Ammon's horn (tissue), 1 donor: ENCODE measurements around the gene USP3.
"Not testable (repeated sequence)": the region's sequence is repeated elsewhere in the genome, so short reads cannot be mapped to it uniquely, and the experiment has no call there.

Source experiments
- DNase-seq: peaks from one replicate; pipeline ENCODE4 v3.0.0-alpha.2; 2016; ENCODE audit warnings: low spot score

The USP3 gene

GRCh38 chr15:63610209-63610841 is 105.9 kb downstream of the USP3 start:
- DNase-seq, result peak; percentile 92

GRCh38 chr15:63611177-63611576 is 106.8 kb downstream of the USP3 start:
- no peak for DNase-seq

- DNase-seq, result no peak
Measured at GRCh38 chr15:63612300-63612699, 107.9 kb downstream of the USP3 start.

DNA sequence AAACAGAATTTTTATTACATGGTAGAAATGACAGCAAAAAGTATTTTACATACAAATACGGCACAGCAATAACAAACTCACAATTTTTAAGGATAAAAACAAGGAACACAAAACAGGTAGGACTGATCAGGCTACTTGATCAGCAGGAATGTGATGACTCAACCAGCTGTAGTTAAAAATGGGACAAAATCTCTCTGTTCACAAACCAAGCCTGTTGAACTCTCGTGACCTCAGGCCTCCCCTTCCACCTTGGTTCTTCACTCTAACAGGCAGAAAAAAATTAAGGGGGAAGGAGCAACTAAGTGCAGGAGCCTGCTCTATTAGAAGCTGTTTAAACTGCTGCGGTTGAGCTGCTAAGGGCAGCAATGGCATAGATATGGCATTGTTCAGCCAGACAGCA is 111.5 kb downstream of the USP3 start:
- no peak for DNase-seq

DNA sequence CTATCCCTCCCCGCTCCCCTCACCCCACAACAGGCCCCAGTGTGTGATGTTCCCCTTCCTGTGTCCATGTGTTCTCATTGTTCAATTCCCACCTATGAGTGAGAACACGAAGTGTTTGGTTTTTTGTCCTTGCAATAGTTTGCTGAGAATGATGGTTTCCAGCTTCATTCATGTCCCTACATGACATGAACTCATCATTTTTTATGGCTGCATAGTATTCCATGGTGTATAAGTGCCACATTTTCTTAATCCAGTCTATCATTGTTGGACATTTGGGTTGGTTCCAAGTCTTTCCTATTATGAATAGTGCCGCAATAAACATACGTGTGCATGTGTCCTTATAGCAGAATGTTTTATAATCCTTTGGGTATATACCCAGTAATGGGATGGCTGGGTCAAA is 112.8 kb downstream of the USP3 start:
- not testable (repeated sequence) for DNase-seq

DNA sequence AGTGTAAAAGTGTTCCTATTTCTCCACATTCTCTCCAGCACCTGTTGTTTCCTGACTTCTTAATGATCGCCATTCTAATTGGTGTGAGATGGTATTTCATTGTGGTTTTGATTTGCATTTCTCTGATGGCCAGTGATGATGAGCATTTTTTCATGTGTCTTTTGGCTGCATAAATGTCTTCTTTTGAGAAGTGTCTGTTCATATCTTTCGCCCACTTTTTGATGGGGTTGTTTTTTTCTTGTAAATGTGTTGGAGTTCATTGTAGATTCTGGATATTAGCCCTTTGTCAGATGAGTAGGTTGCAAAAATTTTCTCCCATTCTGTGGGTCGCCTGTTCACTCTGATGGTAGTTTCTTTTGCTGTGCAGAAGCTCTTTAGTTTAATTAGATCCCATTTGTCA is 113.2 kb downstream of the USP3 start:
- DNase-seq, result not testable (repeated sequence)

DNA sequence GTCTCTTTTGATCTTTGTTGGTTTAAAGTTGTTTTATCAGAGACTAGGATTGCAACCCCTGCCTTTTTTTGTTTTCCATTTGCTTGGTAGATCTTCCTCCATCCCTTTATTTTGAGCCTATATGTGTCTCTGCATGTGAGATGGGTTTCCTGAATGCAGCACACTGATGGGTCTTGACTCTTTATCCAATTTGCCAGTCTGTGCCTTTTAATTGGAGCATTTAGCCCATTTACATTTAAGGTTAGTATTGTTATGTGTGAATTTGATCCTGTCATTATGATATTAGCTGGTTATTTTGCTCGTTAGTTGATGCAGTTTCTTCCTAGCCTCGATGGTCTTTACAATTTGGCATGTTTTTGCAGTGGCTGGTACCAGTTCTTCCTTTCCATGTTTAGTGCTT is 116.4 kb downstream of the USP3 start:
- not testable (repeated sequence) for DNase-seq

GRCh38 chr15:63623232-63623969 is 119.0 kb downstream of the USP3 start:
- DNase-seq, result no peak

GRCh38 chr15:63626955-63627354 is 122.6 kb downstream of the USP3 start:
- no peak for DNase-seq

DNA sequence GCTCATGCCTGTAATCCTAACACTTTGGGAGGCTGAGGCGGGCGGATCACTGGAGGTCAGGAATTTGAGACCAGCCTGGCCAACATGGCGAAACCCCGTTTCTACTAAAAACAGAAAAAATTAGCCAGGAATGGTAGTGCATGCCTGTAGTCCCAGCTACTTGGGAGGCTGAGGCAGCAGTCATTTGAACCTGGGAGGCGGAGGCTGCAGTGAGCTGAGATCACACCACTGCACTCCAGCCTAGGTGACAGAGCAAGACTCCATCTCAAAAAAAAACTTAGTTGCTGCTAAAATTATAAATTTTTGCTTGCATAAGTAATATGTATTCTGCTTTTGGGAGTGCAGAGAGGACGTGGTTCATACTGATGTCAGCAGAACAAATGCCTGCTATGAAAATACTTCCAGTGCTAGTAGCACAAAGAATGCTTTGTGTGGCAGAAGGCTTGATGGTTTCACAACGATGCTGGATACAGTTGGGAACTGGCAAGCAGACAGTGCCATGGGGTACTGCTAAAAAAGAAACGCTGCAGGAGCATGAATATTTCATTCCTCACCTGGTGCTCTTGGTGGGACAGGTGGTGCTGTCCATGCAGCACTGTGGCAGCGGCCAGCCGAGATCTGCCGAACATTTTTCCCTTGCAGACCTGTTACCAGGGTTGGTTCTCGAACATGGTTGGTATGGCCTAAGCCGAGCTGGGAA is 123.9 kb downstream of the USP3 start:
- DNase-seq, result peak; percentile 90

DNA sequence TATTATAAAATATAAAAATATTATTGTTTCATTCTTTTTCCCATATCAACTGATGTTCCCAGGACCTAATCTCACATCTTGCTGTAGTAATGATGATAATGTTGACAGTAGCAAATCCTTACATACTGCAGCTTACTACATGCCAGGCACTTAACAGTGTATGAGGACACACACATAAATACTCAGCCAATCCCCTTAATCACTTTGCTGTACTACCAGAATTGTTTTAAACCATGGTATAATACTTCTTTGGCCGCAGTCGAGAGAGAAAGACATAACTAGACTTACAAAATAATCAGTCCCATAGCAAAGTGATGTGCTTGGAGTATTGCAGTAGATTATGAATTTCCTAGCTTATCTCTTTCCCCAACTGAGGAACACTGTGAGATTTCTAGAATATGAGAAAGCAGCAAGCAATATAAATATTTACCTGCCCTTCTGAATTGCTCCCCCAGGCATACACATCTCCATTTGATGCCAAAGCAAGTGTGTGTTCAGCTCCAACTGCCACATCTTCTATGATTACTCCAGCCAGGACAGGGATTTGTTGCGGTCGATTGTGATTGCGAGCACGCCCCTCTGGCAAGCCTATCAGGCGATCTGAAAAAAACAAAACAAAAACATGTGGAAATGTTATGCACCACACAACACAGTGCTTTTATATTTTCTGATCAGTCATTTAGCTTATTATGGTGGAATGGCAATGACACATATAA is 125.8 kb downstream of the USP3 start:
- DNase-seq, result peak; percentile 50

DNA sequence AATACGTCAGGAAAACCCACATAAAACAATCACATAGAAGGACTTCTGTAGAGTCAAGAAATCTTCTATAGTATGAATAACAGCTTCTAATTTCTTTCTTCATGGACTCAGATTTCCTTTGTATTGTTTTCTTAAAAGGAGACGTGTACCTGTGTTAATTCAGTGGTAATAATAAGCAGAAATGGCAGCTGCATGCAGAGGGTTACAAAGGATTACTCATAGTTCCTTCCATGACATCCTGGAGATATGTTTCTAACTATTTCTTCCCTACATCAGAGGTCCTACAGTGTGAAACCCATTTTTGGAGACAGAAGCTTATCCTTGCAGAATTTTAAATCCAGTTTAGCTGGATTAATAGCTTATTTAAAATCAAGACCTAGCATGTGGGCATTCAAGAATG is 128.9 kb downstream of the USP3 start:
- DNase-seq, result no peak

DNA sequence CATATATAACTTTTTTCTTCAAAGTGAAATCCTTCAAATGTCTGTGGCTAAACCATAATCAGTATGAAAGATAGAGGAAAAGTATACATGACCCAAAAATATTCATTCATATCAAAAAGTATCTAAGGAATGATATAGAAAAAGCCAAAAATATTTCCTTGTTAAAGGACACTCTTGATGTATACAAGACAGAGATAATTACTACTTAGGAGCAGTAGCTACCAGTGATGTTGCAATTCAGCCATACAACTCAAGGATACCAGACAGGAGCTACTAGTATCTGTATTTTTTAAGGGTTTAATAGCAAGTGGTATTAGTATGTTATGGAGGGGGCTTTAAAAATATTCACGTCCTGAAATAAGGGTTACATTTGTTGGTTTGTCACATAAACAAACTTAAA is 129.8 kb downstream of the USP3 start:
- no peak for DNase-seq

- DNase-seq, result no peak
Measured at GRCh38 chr15:63636518-63637061, 132.2 kb downstream of the USP3 start.

DNA sequence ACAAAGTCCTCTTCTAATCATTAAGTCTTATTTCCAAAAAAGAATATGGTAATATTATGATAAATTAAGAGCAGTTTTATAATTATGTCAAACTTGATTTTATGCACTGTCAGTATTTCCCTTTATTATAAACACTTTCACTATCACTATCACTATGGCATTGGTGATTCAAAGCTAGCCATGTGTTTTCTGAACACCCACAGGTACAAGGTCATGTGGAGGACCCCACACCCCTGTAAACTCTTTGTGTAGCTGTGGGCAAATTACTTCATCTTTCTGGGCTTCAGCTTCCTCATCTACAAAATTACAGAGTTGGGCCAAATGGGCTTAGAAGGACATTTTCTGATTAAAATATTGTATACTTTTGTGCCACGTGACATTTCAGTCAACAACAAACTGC is 134.4 kb downstream of the USP3 start:
- no peak for DNase-seq

DNA sequence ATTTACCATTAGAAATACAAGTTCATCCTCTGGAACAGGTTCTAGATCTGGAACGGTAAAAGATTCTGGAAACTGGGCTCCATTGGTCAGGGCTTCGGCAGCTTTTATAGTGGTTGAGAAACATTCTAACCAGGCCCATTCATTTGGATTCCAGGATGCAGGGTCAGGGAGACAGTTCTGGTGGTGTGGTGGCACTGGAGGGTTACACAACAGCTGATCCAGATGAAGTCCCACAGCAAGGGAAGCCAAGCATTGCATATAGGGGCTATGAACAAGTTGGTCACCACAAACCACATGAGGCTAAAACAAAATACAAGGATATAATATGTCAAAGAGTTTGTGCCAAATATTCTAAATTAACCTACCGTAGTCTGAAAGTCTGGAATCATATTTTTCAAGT is 135.8 kb downstream of the USP3 start:
- DNase-seq, result no peak
